ENCODE results near the gene PTER.

Gene PTER

DNA sequence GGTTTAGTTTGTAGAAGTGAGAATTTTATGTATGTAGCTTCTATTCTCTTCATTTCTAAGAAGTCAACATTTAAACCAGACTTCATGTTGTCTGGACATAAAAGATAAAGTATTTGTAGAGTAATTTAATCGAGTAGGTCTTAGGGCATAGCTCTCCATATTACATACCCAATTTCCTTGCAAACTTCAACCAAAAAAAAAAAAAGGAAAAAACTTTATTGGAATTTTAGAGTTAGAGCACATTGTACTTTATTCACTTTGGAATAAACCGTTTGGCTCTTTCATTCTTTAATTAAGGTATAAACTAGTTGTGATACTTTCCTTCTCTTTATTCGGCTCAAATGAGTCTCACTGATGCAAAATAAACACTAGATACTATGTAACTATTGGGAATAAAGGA is 36.0 kb downstream of the PTER start:
- no peaks in the 10 kb centered on the region for H3K36me3 Mint-ChIP-seq (ENCODE audit: low read depth)
- no peak overlapping the region for H3K4me3 Mint-ChIP-seq
- no peaks in the 10 kb centered on the region for H3K27me3 Mint-ChIP-seq (ENCODE audit: low read depth)
- TF ChIP-seq, protein P1, sequence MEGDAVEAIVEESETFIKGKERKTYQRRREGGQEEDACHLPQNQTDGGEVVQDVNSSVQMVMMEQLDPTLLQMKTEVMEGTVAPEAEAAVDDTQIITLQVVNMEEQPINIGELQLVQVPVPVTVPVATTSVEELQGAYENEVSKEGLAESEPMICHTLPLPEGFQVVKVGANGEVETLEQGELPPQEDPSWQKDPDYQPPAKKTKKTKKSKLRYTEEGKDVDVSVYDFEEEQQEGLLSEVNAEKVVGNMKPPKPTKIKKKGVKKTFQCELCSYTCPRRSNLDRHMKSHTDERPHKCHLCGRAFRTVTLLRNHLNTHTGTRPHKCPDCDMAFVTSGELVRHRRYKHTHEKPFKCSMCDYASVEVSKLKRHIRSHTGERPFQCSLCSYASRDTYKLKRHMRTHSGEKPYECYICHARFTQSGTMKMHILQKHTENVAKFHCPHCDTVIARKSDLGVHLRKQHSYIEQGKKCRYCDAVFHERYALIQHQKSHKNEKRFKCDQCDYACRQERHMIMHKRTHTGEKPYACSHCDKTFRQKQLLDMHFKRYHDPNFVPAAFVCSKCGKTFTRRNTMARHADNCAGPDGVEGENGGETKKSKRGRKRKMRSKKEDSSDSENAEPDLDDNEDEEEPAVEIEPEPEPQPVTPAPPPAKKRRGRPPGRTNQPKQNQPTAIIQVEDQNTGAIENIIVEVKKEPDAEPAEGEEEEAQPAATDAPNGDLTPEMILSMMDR (IDR thresholded peaks at IDR 0.05; ENCODE audit: unreplicated experiment in 3 of 3) = no peak
- H3K4me1 Mint-ChIP-seq = no peaks in the 10 kb centered on the region
- H3K9me3 Mint-ChIP-seq = no peaks in the 10 kb centered on the region
- H3K27ac Mint-ChIP-seq = no peak overlapping the region

DNA sequence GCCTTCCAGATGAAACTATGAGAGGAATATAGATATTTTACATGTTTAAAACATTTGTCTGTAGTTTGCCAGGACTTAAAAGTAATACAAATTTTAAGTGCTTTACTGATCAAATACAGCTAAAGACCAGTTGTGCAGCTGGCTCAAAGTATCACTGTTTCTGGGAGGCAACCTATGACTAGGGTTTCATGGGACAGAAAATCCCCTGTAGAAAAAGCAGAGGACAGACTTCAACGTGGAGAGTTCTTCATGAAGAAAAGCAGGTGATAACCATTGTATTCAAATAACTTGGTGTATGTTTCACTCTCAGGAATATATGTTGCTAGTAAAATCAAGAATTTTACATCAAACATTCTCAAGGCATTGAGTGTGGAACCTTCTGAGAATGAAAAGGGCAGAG is 40.9 kb downstream of the PTER start:
- no peak overlapping the region for H3K27ac Mint-ChIP-seq
- TF ChIP-seq, protein P1 (IDR thresholded peaks at IDR 0.05; ENCODE audit: unreplicated experiment in 3 of 3) = no peak
- peaks cover 4% of the 10 kb centered on the region for H3K4me1 Mint-ChIP-seq
- no peaks in the 10 kb centered on the region for H3K27me3 Mint-ChIP-seq (ENCODE audit: low read depth)
- no peaks in the 10 kb centered on the region for H3K36me3 Mint-ChIP-seq (ENCODE audit: low read depth)
- H3K9me3 Mint-ChIP-seq = no peaks in the 10 kb centered on the region
- H3K4me3 Mint-ChIP-seq = no peak overlapping the region

DNA sequence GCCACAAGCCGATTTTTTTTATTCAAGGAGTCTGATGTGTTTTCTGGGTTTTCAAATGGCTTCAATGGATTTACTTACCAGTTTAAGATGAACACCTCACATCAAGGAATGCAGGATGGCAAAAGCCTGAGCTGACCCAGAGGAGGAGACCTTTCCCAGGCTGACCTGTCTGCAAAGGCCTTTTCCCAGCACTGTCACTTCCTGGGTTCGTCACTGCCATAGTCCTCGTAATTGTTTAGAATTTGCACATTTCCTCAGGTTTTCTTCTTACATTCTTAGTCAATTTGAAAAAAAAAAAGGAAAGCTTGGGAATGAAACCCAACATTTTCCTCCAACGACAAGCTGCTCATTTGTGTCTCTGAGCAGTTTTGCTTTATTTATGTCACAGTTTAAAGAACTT is 42.0 kb downstream of the PTER start:
- Mint-ChIP-seq H3K4me1 (peaks cover 4% of the 10 kb centered on the region), H3K9me3 (no peaks in the 10 kb centered on the region), H3K27ac (no peak overlapping the region), H3K27me3 (ENCODE audit: low read depth) (no peaks in the 10 kb centered on the region), H3K36me3 (ENCODE audit: low read depth) (no peaks in the 10 kb centered on the region), H3K4me3 (no peak overlapping the region)
- TF ChIP-seq, protein P1 (IDR thresholded peaks at IDR 0.05; ENCODE audit: unreplicated experiment in 3 of 3) = no peak

DNA sequence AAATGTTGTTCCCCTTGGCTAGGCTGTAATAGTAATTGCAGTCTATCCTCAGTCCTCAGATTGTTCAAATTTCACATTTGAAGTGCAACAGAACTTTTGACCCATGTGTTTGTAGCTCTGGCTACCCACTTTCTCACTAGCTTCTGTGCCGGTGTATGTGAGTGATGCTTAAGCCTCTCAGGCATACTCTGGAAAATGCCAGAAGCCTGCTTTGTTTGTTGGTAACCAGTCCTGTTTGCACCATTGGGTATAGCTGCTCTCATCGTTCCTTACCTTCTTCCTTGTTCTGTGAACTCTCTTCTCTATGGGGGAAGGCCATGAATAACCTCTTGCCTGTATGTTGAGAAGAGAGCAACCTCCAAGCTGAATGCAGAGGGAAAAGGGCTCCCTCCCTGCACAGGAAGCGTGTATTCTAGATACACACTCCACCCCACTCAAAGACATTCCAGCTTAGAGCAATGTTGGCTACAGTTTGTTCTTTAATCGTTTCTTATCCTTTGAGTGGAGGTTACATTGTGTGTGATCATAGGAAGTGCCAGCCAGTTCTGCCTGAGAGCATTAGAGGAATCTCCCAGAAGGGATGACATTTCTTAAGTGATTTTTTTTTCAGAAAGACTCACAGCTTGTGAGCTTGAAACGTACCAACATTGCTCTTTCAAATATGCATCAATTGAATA is 44.4 kb downstream of the PTER start:
- peak overlapping the region; percentile 8 to 54 (median 36) for H3K27ac Mint-ChIP-seq
- TF ChIP-seq, protein P1 (IDR thresholded peaks at IDR 0.05; ENCODE audit: unreplicated experiment in 3 of 3) = no peak
- H3K4me1 Mint-ChIP-seq = peaks cover 4% of the 10 kb centered on the region
- no peak overlapping the region for H3K4me3 Mint-ChIP-seq
- H3K36me3 Mint-ChIP-seq (ENCODE audit: low read depth) = no peaks in the 10 kb centered on the region
- H3K27me3 Mint-ChIP-seq (ENCODE audit: low read depth) = no peaks in the 10 kb centered on the region
- no peaks in the 10 kb centered on the region for H3K9me3 Mint-ChIP-seq

DNA sequence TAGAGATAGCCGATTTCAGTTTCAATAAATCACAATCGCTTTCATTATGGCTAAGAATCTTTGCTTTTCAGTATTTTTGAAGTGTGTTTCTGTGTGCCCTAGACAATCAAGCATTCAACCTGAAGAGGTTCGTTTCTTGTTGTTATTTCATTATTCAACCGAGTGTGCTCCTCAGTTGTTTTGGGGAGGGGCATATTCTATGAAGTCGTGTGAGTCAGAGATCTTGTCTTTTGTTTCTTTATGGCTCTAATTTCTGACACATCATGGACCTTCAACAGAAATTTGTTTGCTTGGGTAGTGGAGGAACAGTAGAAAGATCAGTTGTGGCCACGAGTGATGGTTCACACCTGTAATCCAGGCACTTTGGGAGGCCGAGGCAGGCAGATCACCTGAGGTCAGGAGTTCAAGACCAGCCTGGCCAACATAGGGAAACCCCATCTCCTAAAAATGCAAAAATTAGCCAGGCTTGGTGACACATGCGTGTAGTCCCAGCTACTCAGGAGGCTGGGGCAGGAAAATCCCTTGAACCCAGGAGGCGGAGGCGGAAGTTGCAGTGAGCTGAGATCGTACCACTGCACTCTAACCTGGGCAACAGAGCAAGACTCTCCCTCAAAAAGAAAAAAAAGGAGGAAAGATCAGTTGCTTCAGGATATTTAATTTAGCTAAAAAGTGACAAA is 46.6 kb downstream of the PTER start:
- Mint-ChIP-seq H3K4me1 (peaks cover 4% of the 10 kb centered on the region), H3K27me3 (ENCODE audit: low read depth) (no peaks in the 10 kb centered on the region), H3K9me3 (no peaks in the 10 kb centered on the region), H3K4me3 (no peak overlapping the region), H3K27ac (no peak overlapping the region), H3K36me3 (ENCODE audit: low read depth) (no peaks in the 10 kb centered on the region)
- TF ChIP-seq, protein P1 (IDR thresholded peaks at IDR 0.05; ENCODE audit: unreplicated experiment in 3 of 3) = no peak

DNA sequence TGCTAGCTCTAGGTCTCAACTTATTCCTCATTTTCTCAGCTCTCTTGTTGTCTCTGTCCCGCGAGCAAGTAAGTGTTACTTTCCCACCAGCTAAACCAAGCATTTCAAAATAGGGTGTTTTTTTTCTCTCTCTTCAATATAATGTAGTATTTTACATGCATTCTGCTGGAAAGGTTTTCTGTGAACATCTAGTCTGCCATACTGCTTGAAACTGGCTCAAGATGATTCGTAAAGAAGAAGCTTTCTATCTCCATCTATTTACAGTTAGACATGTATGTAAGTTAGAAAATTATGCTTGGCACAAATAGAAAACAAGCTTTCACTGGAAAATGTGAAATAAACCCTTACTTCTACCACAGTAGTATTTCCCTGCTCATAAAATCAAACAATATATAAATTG is 53.7 kb downstream of the PTER start:
- no peaks in the 10 kb centered on the region for H3K4me1 Mint-ChIP-seq
- no peak overlapping the region for H3K4me3 Mint-ChIP-seq
- H3K27ac Mint-ChIP-seq = no peak overlapping the region
- H3K9me3 Mint-ChIP-seq = no peaks in the 10 kb centered on the region
- TF ChIP-seq, protein P1 (IDR thresholded peaks at IDR 0.05; ENCODE audit: unreplicated experiment in 3 of 3) = no peak
- peaks cover 5% of the 10 kb centered on the region for H3K36me3 Mint-ChIP-seq (ENCODE audit: low read depth)
- no peaks in the 10 kb centered on the region for H3K27me3 Mint-ChIP-seq (ENCODE audit: low read depth)

Measured in nephron (organoid).